Cardiac muscle cell (in vitro differentiated cells and primary cell): ENCODE measurements around the gene GPR39. TPM values are rescaled to one million over a fixed set of nuclear protein-coding genes. Genes with fewer than 3 reads are reported as not detected.

ENCODE experiments used
- DNase-seq, 2 donors: peaks; one replicate each; pipeline versions ENCODE4 v3.0.0 to v3.0.0-alpha.2; 2010 to 2017; ENCODE audit warnings: low read depth in 1 of 2, low spot score in 1 of 2
- H3K27ac ChIP-seq: fragments of 200-600 bp; sonication (generic); 2 replicates; pipeline ENCODE4 v1.5.1; 2016
- H3K27me3 ChIP-seq: fragments of 200-600 bp; sonication (generic); 2 replicates; pipeline ENCODE4 v1.6.0; 2016; ENCODE audit warnings: control low read depth
- H3K36me3 ChIP-seq: fragments of 200-600 bp; sonication (generic); 2 replicates; pipeline ENCODE4 v1.5.1; 2016; ENCODE audit warnings: control low read depth
- H3K4me1 ChIP-seq: fragments of 200-600 bp; sonication (generic); 2 replicates; pipeline ENCODE4 v1.8.1; 2017; ENCODE audit warnings: low read depth, mild to moderate bottlenecking, mixed run types
- H3K4me3 ChIP-seq: fragments of 200-600 bp; sonication (generic); 2 replicates; pipeline ENCODE4 v1.5.1; 2016; ENCODE audit warnings: mild to moderate bottlenecking
- H3K9me3 ChIP-seq: fragments of 200-600 bp; sonication (generic); 2 replicates; pipeline ENCODE4 v1.5.1; 2017; ENCODE audit warnings: low read depth, mild to moderate bottlenecking, control low read depth
- CTCF ChIP-seq: IDR thresholded peaks from 2 replicates; pipeline ENCODE4 v1.5.1; 2012; ENCODE audit warnings: low read depth, mild to moderate bottlenecking, low read length
- polyA plus RNA-seq: library from polyadenylated mRNA; unstranded; fragments of >200 nt; fragmentation: Nextera tagmentation; extraction: Ambion mirVana; gene quantifications from 2 replicates; pipeline ENCODE4 v1.2.1, GENCODE V29; 2016
- total RNA-seq: library from RNA; depleted of rRNA; stranded (reverse); fragments of >200 nt; gene quantifications from 2 replicates; pipeline ENCODE4 v1.2.3, GENCODE V29; 2016

Gene GPR39
- total and polyA plus RNA-seq, 2 experiments from 2014 or later, result 4.0 to 10.9 TPM

- no peak overlapping the region for H3K27ac ChIP-seq
- DNase-seq, result no peak
- no peaks in the 10 kb centered on the region for H3K4me1 ChIP-seq
- no peaks in the 10 kb centered on the region for H3K9me3 ChIP-seq
- H3K4me3 ChIP-seq, result no peak overlapping the region
- H3K27me3 ChIP-seq, result no peaks in the 10 kb centered on the region
- TF ChIP-seq CTCF, result no peak
- H3K36me3 ChIP-seq, result no peaks in the 10 kb centered on the region
Observed at GRCh38 chr2:132407784-132408183, 8.8 kb upstream of the GPR39 start.

- Histone ChIP-seq H3K4me3 (no peak overlapping the region), H3K36me3 (no peaks in the 10 kb centered on the region), H3K9me3 (no peaks in the 10 kb centered on the region), H3K4me1 (no peaks in the 10 kb centered on the region), H3K27ac (no peak overlapping the region), H3K27me3 (no peaks in the 10 kb centered on the region)
- no peak for TF ChIP-seq CTCF
- DNase-seq, result no peak
Observed at GRCh38 chr2:132412021-132412420, 4.6 kb upstream of the GPR39 start.

- Histone ChIP-seq H3K27ac (no peak overlapping the region), H3K4me1 (no peaks in the 10 kb centered on the region), H3K9me3 (no peaks in the 10 kb centered on the region), H3K27me3 (no peaks in the 10 kb centered on the region), H3K36me3 (no peaks in the 10 kb centered on the region), H3K4me3 (no peak overlapping the region)
- TF ChIP-seq CTCF, result no peak
- DNase-seq, result no peak
Observed at GRCh38 chr2:132414081-132414480, 2.5 kb upstream of the GPR39 start.

- peak in 1 of 2 donors; percentile 20 for DNase-seq
- Histone ChIP-seq H3K27ac (peak overlapping the region; percentile 87), H3K27me3 (no peaks in the 10 kb centered on the region), H3K36me3 (no peaks in the 10 kb centered on the region), H3K9me3 (no peaks in the 10 kb centered on the region), H3K4me1 (no peaks in the 10 kb centered on the region), H3K4me3 (peak overlapping the region; percentile 48)
- no peak for TF ChIP-seq CTCF
Observed at GRCh38 chr2:132415256-132415914, 1.2 kb upstream of the GPR39 start.

GRCh38 chr2:132415915-132416722 lies 486 bp upstream of the GPR39 start:
- TF ChIP-seq CTCF, result no peak
- H3K4me3 ChIP-seq, result peak overlapping the region; percentile 48

More at GRCh38 chr2:132415915-132416722, 486 bp upstream of the GPR39 start:
- Histone ChIP-seq H3K4me1 (no peaks in the 10 kb centered on the region), H3K36me3 (no peaks in the 10 kb centered on the region), H3K27me3 (no peaks in the 10 kb centered on the region), H3K27ac (peak overlapping the region; percentile 87), H3K9me3 (no peaks in the 10 kb centered on the region)
- peak; percentile 85 to 96 for DNase-seq
